Endothelial cell of umbilical vein (primary cell): Measurements from ENCODE around the gene PDIA5. TPM values are rescaled to one million over a fixed set of nuclear protein-coding genes. Genes with fewer than 3 reads are reported as not detected.

Experiments
- BruUV-seq: library from RNA; stranded (reverse); fragments of 400-500 nt; replicated peaks from 2 replicates; lab custom pipeline; 2021; lab: Mats Ljungman, UMichigan
- CTCF ChIA-PET: fragments of 300-600, 350-600 bp; sonication (Branson Sonifier 250); formaldehyde crosslinking; loops from one replicate; lab custom pipeline; 2021; ENCODE audit warnings: antibody characterized with exemption, inconsistent platforms; lab: Charles Lee
- POLR2A ChIA-PET: fragments of 300-600, 350-600 bp; sonication (Branson Sonifier 250); formaldehyde crosslinking; loops from one replicate; lab custom pipeline; 2021; ENCODE audit warnings: antibody characterized with exemption, inconsistent platforms; lab: Charles Lee
- DNase-seq: peaks from one replicate; pipeline ENCODE4 v3.0.0-alpha.2; 2011; ENCODE audit warnings: low read depth, low spot score
- FAIRE-seq: peaks from 2 replicates; lab custom pipeline; 2011; peaks lifted over from hg19 to GRCh38; lab: Jason Lieb, UNC
- H2AFZ ChIP-seq: 2 replicates; pipeline ENCODE4 v1.6.0; 2012; ENCODE audit warnings: low read depth, low read length, control low read depth, inconsistent platforms
- H3K27ac ChIP-seq: 2 replicates; pipeline ENCODE4 v1.5.1; 2011; ENCODE audit warnings: low read depth, mild to moderate bottlenecking, control low read depth, low read length, moderate library complexity; ENCODE audit not compliant: insufficient read depth
- H3K27me3 ChIP-seq, 2 experiments: 2 replicates each; pipeline versions ENCODE4 v1.6.0 to v1.6.1; 2011; ENCODE audit warnings: low read length in 2 of 2, mixed read lengths in 1 of 2; ENCODE audit not compliant: control insufficient read depth in 2 of 2, insufficient read depth in 2 of 2
- H3K36me3 ChIP-seq, 2 experiments: 2 replicates in 1 of 2; 3 replicates in 1 of 2; pipeline ENCODE4 v1.5.1; 2011; ENCODE audit warnings: low read length in 2 of 2, mild to moderate bottlenecking in 1 of 2, moderate library complexity in 1 of 2; ENCODE audit not compliant: control insufficient read depth in 2 of 2, insufficient read depth in 2 of 2; ENCODE audit errors: extremely low read depth in 1 of 2
- H3K4me1 ChIP-seq: 3 replicates; pipeline ENCODE4 v1.5.1; 2011; ENCODE audit warnings: mild to moderate bottlenecking, low read length; ENCODE audit not compliant: control insufficient read depth, insufficient read depth; ENCODE audit errors: extremely low read depth
- H3K4me2 ChIP-seq: 2 replicates; pipeline ENCODE4 v1.6.1; 2011; ENCODE audit warnings: low read length, control low read depth, mixed read lengths; ENCODE audit not compliant: insufficient read depth
- H3K4me3 ChIP-seq, 3 experiments: fragments of 200-600 bp in 1 of 3; sonication (generic), shearing (Covaris generic) in 1 of 3; replicated peaks in 1 of 3; 2 replicates each; pipeline ENCODE4 v1.5.1; 2011 to 2016; ENCODE audit warnings: control low read depth in 3 of 3, low read length in 3 of 3, mild to moderate bottlenecking in 2 of 3, inconsistent platforms in 1 of 3, low read depth in 1 of 3, moderate library complexity in 1 of 3; ENCODE audit not compliant: insufficient read depth in 1 of 3
- H3K79me2 ChIP-seq: 2 replicates; pipeline ENCODE4 v1.6.0; 2012; ENCODE audit warnings: low read length, inconsistent platforms; ENCODE audit not compliant: control insufficient read depth, insufficient read depth
- H3K9ac ChIP-seq: replicated peaks from 2 replicates; pipeline ENCODE3; 2011; ENCODE audit warnings: low read length, control low read depth; ENCODE audit not compliant: insufficient read depth; ENCODE audit errors: extremely low read depth
- H3K9me1 ChIP-seq: replicated peaks from 3 replicates; pipeline ENCODE4 v1.6.0; 2011; ENCODE audit warnings: mild to moderate bottlenecking, low read length; ENCODE audit not compliant: control insufficient read depth, insufficient read depth; ENCODE audit errors: extremely low read depth
- H3K9me3 ChIP-seq: replicated peaks from 2 replicates; pipeline ENCODE4 v1.5.1; 2012; ENCODE audit warnings: low read length, inconsistent platforms; ENCODE audit not compliant: control insufficient read depth, insufficient read depth
- H4K20me1 ChIP-seq: replicated peaks from 2 replicates; pipeline ENCODE3; 2011; ENCODE audit warnings: mild to moderate bottlenecking, low read length; ENCODE audit not compliant: control insufficient read depth, insufficient read depth; ENCODE audit errors: extremely low read depth
- CTCF ChIP-seq, 2 donors: IDR thresholded peaks; 1 replicate in 1 of 2; 2 replicates in 1 of 2; pipeline ENCODE4 v1.5.1; 2011; ENCODE audit warnings: low read length in 2 of 2, mild to moderate bottlenecking in 2 of 2, moderate library complexity in 2 of 2, control low read depth in 1 of 2, inconsistent platforms in 1 of 2, low read depth in 1 of 2; ENCODE audit not compliant: insufficient read depth in 1 of 2; ENCODE audit errors: extremely low read depth in 1 of 2
- EZH2 ChIP-seq: IDR thresholded peaks from 2 replicates; pipeline ENCODE4 v1.6.1; 2012; ENCODE audit warnings: borderline replicate concordance, low read depth, mild to moderate bottlenecking, moderate library complexity, low read length, inconsistent platforms; ENCODE audit not compliant: severe bottlenecking
- FOS ChIP-seq: IDR thresholded peaks from 2 replicates; pipeline ENCODE4 v1.6.1; 2011; ENCODE audit warnings: mild to moderate bottlenecking, low read length, moderate library complexity, borderline replicate concordance; ENCODE audit not compliant: insufficient read depth
- GATA2 ChIP-seq: IDR thresholded peaks from 2 replicates; pipeline ENCODE4 v1.7.0; 2011; ENCODE audit warnings: low read depth, mild to moderate bottlenecking, moderate library complexity, mixed read lengths, low read length; ENCODE audit not compliant: insufficient read length, insufficient read depth
- JUN ChIP-seq: IDR thresholded peaks from 2 replicates; pipeline ENCODE4 v1.6.1; 2011; ENCODE audit warnings: borderline replicate concordance, low read depth; ENCODE audit not compliant: insufficient read length, insufficient read depth
- MYC ChIP-seq: IDR thresholded peaks from one replicate; pipeline ENCODE4 v1.6.1; 2011; ENCODE audit warnings: mild to moderate bottlenecking, low read depth, low read length
- POLR2A ChIP-seq: IDR thresholded peaks from 2 replicates; pipeline ENCODE4 v1.6.1; 2012; ENCODE audit warnings: low read depth, mild to moderate bottlenecking, control low read depth, low read length
- POLR2AphosphoS5 ChIP-seq: IDR thresholded peaks from 2 replicates; pipeline ENCODE4 v1.6.1; 2012; ENCODE audit warnings: low read depth, mild to moderate bottlenecking, control low read depth, low read length, moderate library complexity; ENCODE audit not compliant: insufficient read depth
- dilution Hi-C: fragments of 300-500 bp; cut with MboI; formaldehyde crosslinking; loops from one replicate; pipeline ENCODE4 v1.15.0; 2019; ENCODE audit warnings: low sequenced_read_pairs; ENCODE audit not compliant: extremely low pct_ligation_motif_present
- intact Hi-C: fragments of 100-400 bp; cut with micrococcal nuclease; formaldehyde crosslinking; loops from one replicate; pipeline ENCODE4 v1.10.0; 2022
- polyA plus RNA-seq, 4 experiments: library from polyadenylated mRNA; depleted of rRNA in 3 of 4; stranded (reverse) in 3 of 4; unstranded in 1 of 4; fragments of >200 nt; gene quantifications; 2 replicates each; pipeline versions ENCODE4 v1.2.1 to v1.2.3, GENCODE V29; 2011 to 2012; ENCODE audit warnings: missing spikeins in 1 of 4
- total RNA-seq: library from RNA; stranded (reverse); gene quantifications from 2 replicates; pipeline ENCODE4 v1.2.3, GENCODE V29; 2021
- TF ChIP-seq, protein P1 (sequence below): IDR thresholded peaks from 2 replicates; pipeline ENCODE4 v1.6.1; 2011; ENCODE audit not compliant: insufficient read depth, insufficient read length

The PDIA5 gene
- total and polyA plus RNA-seq, 2 donors (not counting 3 experiments of a cell fraction or from before 2014, with no cell fraction given), result 55.7 to 85.6 TPM

DNA sequence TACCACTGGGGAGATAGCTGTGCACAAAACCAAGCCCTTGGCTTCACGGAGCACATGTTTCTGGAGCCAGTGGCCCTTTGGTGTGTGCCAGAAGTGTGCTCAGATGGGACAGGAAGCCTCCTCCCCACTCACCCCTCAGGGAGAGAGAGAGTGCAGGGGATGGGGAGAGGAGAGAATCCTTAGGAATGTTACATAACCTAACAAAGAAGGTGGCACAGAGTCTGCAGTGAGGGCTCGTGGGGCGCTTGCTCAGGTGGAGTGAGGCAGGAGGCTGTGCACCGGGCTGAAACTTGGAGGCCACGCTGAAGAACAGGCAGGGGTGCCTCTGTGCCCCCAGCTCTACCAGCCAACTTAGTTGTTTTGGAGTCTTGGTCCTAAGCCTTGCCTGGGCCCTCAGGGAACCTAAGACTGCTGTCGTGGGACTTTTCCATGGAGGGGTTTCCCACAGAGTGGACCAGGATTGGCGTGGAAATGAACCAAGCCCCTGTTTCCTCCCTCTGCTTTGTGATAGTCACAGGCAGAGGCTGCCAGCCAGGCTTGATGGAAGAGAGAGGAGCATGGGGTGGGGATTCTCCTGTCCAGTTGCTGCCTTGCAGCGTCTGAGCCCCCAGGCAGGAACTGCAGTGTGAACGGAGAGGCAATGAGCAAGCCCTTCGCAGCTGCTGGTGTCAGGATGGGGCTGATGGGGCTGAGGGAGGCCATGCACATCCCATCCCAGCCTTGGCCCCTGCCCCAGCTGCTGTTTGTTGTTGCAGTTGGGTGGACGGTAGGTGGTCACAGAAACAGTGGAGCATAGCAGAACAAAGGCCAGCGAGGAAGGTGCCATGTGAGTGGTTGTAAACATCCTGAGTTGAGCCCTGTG, 32.7 kb downstream of the PDIA5 start:
- H3K79me2 ChIP-seq, result peaks cover 20% of the 10 kb centered on the region
- no peak overlapping the region for H3K27ac ChIP-seq
- no peak overlapping the region for H3K9ac ChIP-seq
- DNase-seq (no peak), FAIRE-seq (no peak)
- H3K4me2 ChIP-seq, result no peak overlapping the region
- H3K36me3 ChIP-seq, result peaks cover 9 to 31% of the 10 kb centered on the region in 2 experiments
- BruUV-seq, result no TSS peak
- H3K4me3 ChIP-seq, result no peak overlapping the region
- dilution Hi-C loops (no loop called here), intact Hi-C loops (loop anchor here (10.0 kb wide), 1 partner anchor 155 kb away; no protein-coding TSS in a partner anchor)
- H3K9me1 ChIP-seq, result no peaks in the 10 kb centered on the region
- no peak for TF ChIP-seq FOS
- no peak for TF ChIP-seq CTCF (IDR thresholded peaks at IDR 0.05; ENCODE audit: extremely low read depth in 1 of 2, insufficient read depth in 1 of 2, low read depth in 1 of 2, low read length in 2 of 2)
- TF ChIP-seq JUN, result no peak
- no peak for TF ChIP-seq POLR2A
- no peak for TF ChIP-seq POLR2AphosphoS5
- TF ChIP-seq, protein P1, sequence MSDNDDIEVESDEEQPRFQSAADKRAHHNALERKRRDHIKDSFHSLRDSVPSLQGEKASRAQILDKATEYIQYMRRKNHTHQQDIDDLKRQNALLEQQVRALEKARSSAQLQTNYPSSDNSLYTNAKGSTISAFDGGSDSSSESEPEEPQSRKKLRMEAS, result no peak
- TF ChIP-seq GATA2, result no peak
- TF ChIP-seq EZH2, result no peak
- TF ChIP-seq MYC, result no peak
- ChIA-PET CTCF (interaction anchor here (1.1 kb wide), 1 partner anchor 56 kb away, joined by 3 read pairs; no protein-coding TSS in a partner anchor), POLR2A (no interaction called here)
- H2AFZ ChIP-seq, result no peak overlapping the region
- H3K9me3 ChIP-seq, result no peaks in the 10 kb centered on the region
- H3K4me1 ChIP-seq, result no peaks in the 10 kb centered on the region
- no peaks in the 10 kb centered on the region for H4K20me1 ChIP-seq
- H3K27me3 ChIP-seq, result no peaks in the 10 kb centered on the region
